GM20431 (cell line): ENCODE measurements around the gene SPACA7.

ENCODE experiments used
- in situ Hi-C: fragments of 300-500 bp; cut with MseI, MboI; formaldehyde crosslinking; loops from one replicate; pipeline ENCODE4 v1.15.0; 2020; ENCODE audit warnings: low sequenced_read_pairs; ENCODE audit not compliant: unreplicated experiment

Gene SPACA7

GRCh38 chr13:112456138-112457056 is 80.2 kb downstream of the SPACA7 start:
- in situ Hi-C loops = no loop called here

- in situ Hi-C loops = no loop called here
Measured at GRCh38 chr13:112457081-112457480, 80.9 kb downstream of the SPACA7 start.

GRCh38 chr13:112457485-112457884 is 81.3 kb downstream of the SPACA7 start:
- in situ Hi-C loops = no loop called here

GRCh38 chr13:112462408-112462807 is 86.3 kb downstream of the SPACA7 start:
- in situ Hi-C loops = no loop called here

- in situ Hi-C loops = no loop called here
Measured at GRCh38 chr13:112464720-112465119, 88.6 kb downstream of the SPACA7 start.

- in situ Hi-C loops = no loop called here
Measured at GRCh38 chr13:112465251-112466131, 89.3 kb downstream of the SPACA7 start.

GRCh38 chr13:112466132-112467058 is 90.2 kb downstream of the SPACA7 start:
- in situ Hi-C loops = no loop called here

- in situ Hi-C loops = no loop called here
Measured at GRCh38 chr13:112467236-112467635, 91.1 kb downstream of the SPACA7 start.

- in situ Hi-C loops = no loop called here
Measured at GRCh38 chr13:112468069-112468468, 91.9 kb downstream of the SPACA7 start.

- in situ Hi-C loops = no loop called here
Measured at GRCh38 chr13:112469071-112469745, 93.1 kb downstream of the SPACA7 start.

- in situ Hi-C loops = no loop called here
Measured at GRCh38 chr13:112473818-112474217, 97.7 kb downstream of the SPACA7 start.

- in situ Hi-C loops = no loop called here
Measured at GRCh38 chr13:112474869-112475268, 98.7 kb downstream of the SPACA7 start.

- in situ Hi-C loops = no loop called here
Measured at GRCh38 chr13:112475889-112476288, 99.7 kb downstream of the SPACA7 start.

GRCh38 chr13:112477070-112477619 is 101.0 kb downstream of the SPACA7 start:
- in situ Hi-C loops = no loop called here

GRCh38 chr13:112479389-112479788 is 103.2 kb downstream of the SPACA7 start:
- in situ Hi-C loops = no loop called here

GRCh38 chr13:112481458-112481857 is 105.3 kb downstream of the SPACA7 start:
- in situ Hi-C loops = no loop called here

GRCh38 chr13:112483299-112483698 is 107.1 kb downstream of the SPACA7 start:
- in situ Hi-C loops = no loop called here
